GM12864 (cell line): ENCODE measurements around the gene KIAA1671.

Experiments
- DNase-seq: peaks from one replicate; pipeline ENCODE4 v3.0.0-alpha.2; 2011; ENCODE audit warnings: low read depth
- H3K4me3 ChIP-seq: 2 replicates; pipeline ENCODE4 v1.5.1; 2011; ENCODE audit warnings: mild to moderate bottlenecking, low read depth, low read length, control low read depth
- CTCF ChIP-seq: IDR thresholded peaks from 2 replicates; pipeline ENCODE4 v1.5.1; 2011; ENCODE audit warnings: low read depth, mild to moderate bottlenecking, moderate library complexity, low read length, control low read depth, inconsistent platforms; ENCODE audit errors: missing control alignments

Gene KIAA1671

GRCh38 chr22:25170426-25170980 lies 218.0 kb downstream of the KIAA1671 start:
- TF ChIP-seq CTCF, result no peak
- H3K4me3 ChIP-seq, result no peak overlapping the region
- no peak for DNase-seq

GRCh38 chr22:25172153-25172552 lies 219.6 kb downstream of the KIAA1671 start:
- DNase-seq, result no peak
- TF ChIP-seq CTCF, result peak; percentile 38
- no peak overlapping the region for H3K4me3 ChIP-seq

GRCh38 chr22:25174156-25174887 lies 221.8 kb downstream of the KIAA1671 start:
- no peak overlapping the region for H3K4me3 ChIP-seq
- no peak for DNase-seq
- TF ChIP-seq CTCF, result no peak

- DNase-seq, result no peak
- no peak for TF ChIP-seq CTCF
- no peak overlapping the region for H3K4me3 ChIP-seq
Observed at GRCh38 chr22:25174888-25175411, 222.4 kb downstream of the KIAA1671 start.

GRCh38 chr22:25176175-25176574 lies 223.7 kb downstream of the KIAA1671 start:
- H3K4me3 ChIP-seq, result no peak overlapping the region
- no peak for TF ChIP-seq CTCF
- DNase-seq, result no peak

GRCh38 chr22:25176799-25177198 lies 224.3 kb downstream of the KIAA1671 start:
- no peak for TF ChIP-seq CTCF
- H3K4me3 ChIP-seq, result no peak overlapping the region
- DNase-seq, result no peak
